ENCODE results near the gene RITA1.
"Not testable (repeated sequence)": the region's sequence is repeated elsewhere in the genome, so short reads cannot be mapped to it uniquely, and the experiment has no call there.

The RITA1 gene

GRCh38 chr12:113204804-113205203 lies 19.3 kb downstream of the RITA1 start:
- DNase-seq: no peak

- not testable (repeated sequence) for DNase-seq
These were observed 21.3 kb downstream of the RITA1 start for GRCh38 chr12:113206802-113207201.

- DNase-seq: no peak
These were observed 22.1 kb downstream of the RITA1 start for GRCh38 chr12:113207613-113208040.

- no peak for DNase-seq
These were observed 22.8 kb downstream of the RITA1 start for GRCh38 chr12:113208041-113208934.

- DNase-seq: no peak
These were observed 25.6 kb downstream of the RITA1 start for GRCh38 chr12:113211160-113211559.

GRCh38 chr12:113214895-113215400 lies 29.4 kb downstream of the RITA1 start:
- DNase-seq: no peak

GRCh38 chr12:113216027-113216426 lies 30.5 kb downstream of the RITA1 start:
- no peak for DNase-seq

GRCh38 chr12:113220593-113221180 lies 35.2 kb downstream of the RITA1 start:
- DNase-seq: no peak

GRCh38 chr12:113221181-113221996 lies 35.9 kb downstream of the RITA1 start, which contains the start of gene TPCN1:
Gene TPCN1, plus strand, starts transcription at chr12:113221464. Its CDS starts 5,389 bp downstream, at chr12:113226853.
- peak; percentile 98 for DNase-seq

GRCh38 chr12:113221997-113222729 lies 36.6 kb downstream of the RITA1 start:
- peak; percentile 20 for DNase-seq

- DNase-seq: no peak
These were observed 37.4 kb downstream of the RITA1 start for GRCh38 chr12:113222730-113223531.

- no peak for DNase-seq
These were observed 39.4 kb downstream of the RITA1 start for GRCh38 chr12:113224955-113225354.

GRCh38 chr12:113226696-113227568 lies 41.4 kb downstream of the RITA1 start:
- DNase-seq: no peak

GRCh38 chr12:113227686-113228391 lies 42.3 kb downstream of the RITA1 start:
- no peak for DNase-seq

- DNase-seq: no peak
These were observed 43.0 kb downstream of the RITA1 start for GRCh38 chr12:113228394-113229028.

GRCh38 chr12:113230315-113231234 lies 45.1 kb downstream of the RITA1 start:
- no peak for DNase-seq

GRCh38 chr12:113231235-113232088 lies 45.9 kb downstream of the RITA1 start:
- no peak for DNase-seq

Data from stimulated activated CD4-positive, alpha-beta T cell treated with anti-CD3 and anti-CD28 coated beads, Interleukin-12 subunit alpha, Interleukin-12 subunit beta, amount 100 ng/mL, for 4 hours (primary cell).